Measurements from ENCODE around the gene WDR46. TPM values are rescaled to one million over a fixed set of nuclear protein-coding genes. Genes with fewer than 3 reads are reported as not detected.

WDR46 gene
- polyA plus RNA-seq, 3 donors, result 33.3 to 41.0 (median 37.3) TPM

- H3K9me3 Mint-ChIP-seq, result peaks cover 0 to 1% (median 0%) of the 10 kb centered on the region in 7 donors
- peaks cover 3 to 11% of the 10 kb centered on the region in 2 donors for H3K4me1 ChIP-seq (ENCODE audit: control insufficient read depth in 1 of 2, insufficient read depth in 2 of 2, low read length in 2 of 2)
- intact Hi-C loops (cut with micrococcal nuclease), result no loop called here
- no peak overlapping the region for H3K4me2 ChIP-seq (replicated peaks; ENCODE audit: extremely low read depth, low read length, poor library complexity, severe bottlenecking)
- H3K36me3 ChIP-seq (replicated peaks in 1 of 2; ENCODE audit: control insufficient read depth in 1 of 2, insufficient read depth in 2 of 2, low read length in 2 of 2), result peaks cover 40 to 87% of the 10 kb centered on the region in 2 donors
- no peak overlapping the region for H3K4me3 ChIP-seq (replicated peaks in 1 of 3; ENCODE audit: low read depth in 2 of 3, low read length in 3 of 3)
- H4K20me1 ChIP-seq (ENCODE audit: insufficient read depth, low read length), result peaks cover 99% of the 10 kb centered on the region
- 97% methylated on average over 4 of the region's 4 CpGs for WGBS (ENCODE audit: insufficient coverage)
- peak overlapping the region in 1 of 2 donors; percentile 6 for H3K27ac ChIP-seq (ENCODE audit: low read depth in 1 of 2, low read length in 2 of 2)
- H3K79me2 ChIP-seq (ENCODE audit: insufficient read depth, low read length), result peaks cover 100% of the 10 kb centered on the region
- peak overlapping the region in 2 of 7 donors; percentile 42 to 62 for H3K27ac Mint-ChIP-seq
- peaks cover 53 to 84% of the 10 kb centered on the region in 2 donors for H3K36me3 Mint-ChIP-seq
- no peaks in the 10 kb centered on the region for H3K27me3 Mint-ChIP-seq (ENCODE audit: low read depth in 3 of 3)
- no peaks in the 10 kb centered on the region for H3K27me3 ChIP-seq (ENCODE audit: control insufficient read depth in 2 of 2, insufficient read depth in 2 of 2, low read length in 2 of 2)
- no peaks in the 10 kb centered on the region for H3K9me3 ChIP-seq (replicated peaks in 1 of 2; ENCODE audit: control insufficient read depth in 1 of 2, insufficient read depth in 1 of 2, low read length in 2 of 2)
- peaks cover 32% of the 10 kb centered on the region for H3K4me1 Mint-ChIP-seq
- TF ChIP-seq CTCF (IDR thresholded peaks at IDR 0.05), result no peak
- no peak for DNase-seq
- no peak overlapping the region for H2AFZ ChIP-seq (ENCODE audit: insufficient read depth, low read depth, low read length, poor library complexity, severe bottlenecking)
- no peak overlapping the region for H3K4me3 Mint-ChIP-seq
- no peak overlapping the region for H3K9ac ChIP-seq (ENCODE audit: insufficient read depth, low read length, poor library complexity, severe bottlenecking)
These were observed 17.3 kb upstream of the WDR46 start for GRCh38 chr6:33306356-33306755.

DNA sequence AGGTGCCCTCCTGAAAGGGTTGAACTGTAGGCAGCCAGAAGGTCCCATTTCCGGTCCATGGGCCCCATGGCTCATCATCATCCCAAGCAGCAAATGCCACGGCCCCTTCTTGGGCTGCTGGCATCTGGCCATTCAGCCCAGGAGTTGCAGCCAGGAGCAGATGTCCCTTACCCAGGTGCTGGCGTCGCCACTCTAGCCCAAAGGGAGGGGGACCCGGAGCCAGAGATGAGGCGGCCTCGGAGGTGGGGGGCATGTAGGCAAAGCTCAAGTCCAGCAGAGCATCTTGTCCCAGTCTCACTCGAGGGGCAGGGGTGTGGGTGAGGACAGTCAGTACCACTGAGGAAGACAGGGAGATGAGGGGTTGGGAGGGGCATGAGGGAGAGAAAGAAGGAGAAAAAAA, 16.0 kb upstream of the WDR46 start:
- Histone ChIP-seq H3K4me2 (replicated peaks; ENCODE audit: extremely low read depth, low read length, poor library complexity, severe bottlenecking) (no peak overlapping the region), H3K9me3 (replicated peaks in 1 of 2; ENCODE audit: control insufficient read depth in 1 of 2, insufficient read depth in 1 of 2, low read length in 2 of 2) (no peaks in the 10 kb centered on the region), H2AFZ (ENCODE audit: insufficient read depth, low read depth, low read length, poor library complexity, severe bottlenecking) (no peak overlapping the region), H3K4me3 (replicated peaks in 1 of 3; ENCODE audit: low read depth in 2 of 3, low read length in 3 of 3) (no peak overlapping the region), H3K27ac (ENCODE audit: low read depth in 1 of 2, low read length in 2 of 2) (no peak overlapping the region), H3K79me2 (ENCODE audit: insufficient read depth, low read length) (peaks cover 100% of the 10 kb centered on the region), H3K27me3 (ENCODE audit: control insufficient read depth in 2 of 2, insufficient read depth in 2 of 2, low read length in 2 of 2) (no peaks in the 10 kb centered on the region), H3K9ac (ENCODE audit: insufficient read depth, low read length, poor library complexity, severe bottlenecking) (no peak overlapping the region), H4K20me1 (ENCODE audit: insufficient read depth, low read length) (peaks cover 99% of the 10 kb centered on the region), H3K4me1 (ENCODE audit: control insufficient read depth in 1 of 2, insufficient read depth in 2 of 2, low read length in 2 of 2) (peaks cover 16 to 24% of the 10 kb centered on the region in 2 donors), H3K36me3 (replicated peaks in 1 of 2; ENCODE audit: control insufficient read depth in 1 of 2, insufficient read depth in 2 of 2, low read length in 2 of 2) (peaks cover 38 to 80% of the 10 kb centered on the region in 2 donors)
- TF ChIP-seq CTCF (IDR thresholded peaks at IDR 0.05), result no peak
- peak overlapping the region in 3 of 7 donors; percentile 0 to 50 (median 21) for H3K27ac Mint-ChIP-seq
- 96% methylated on average over 8 of the region's 8 CpGs for WGBS (ENCODE audit: insufficient coverage)
- peaks cover 41% of the 10 kb centered on the region for H3K4me1 Mint-ChIP-seq
- peaks cover 49 to 80% of the 10 kb centered on the region in 2 donors for H3K36me3 Mint-ChIP-seq
- H3K27me3 Mint-ChIP-seq (ENCODE audit: low read depth in 3 of 3), result no peaks in the 10 kb centered on the region
- intact Hi-C loops (cut with micrococcal nuclease), result no loop called here
- H3K9me3 Mint-ChIP-seq, result peaks cover 0 to 1% (median 0%) of the 10 kb centered on the region in 7 donors
- no peak for DNase-seq
- H3K4me3 Mint-ChIP-seq, result no peak overlapping the region
